GM19035 (cell line): ENCODE results near the gene DHRS12.

Experiments used
- ATAC-seq: cut with Tn5 transposase; IDR thresholded peaks from one replicate; pipeline ENCODE4 v1.9.1; 2021; ENCODE audit not compliant: unreplicated experiment

DHRS12 gene

GRCh38 chr13:51811920-51812451, 8.0 kb upstream of the DHRS12 start:
- no peak for ATAC-seq

- no peak for ATAC-seq
Measured at GRCh38 chr13:51811046-51811445, 7.1 kb upstream of the DHRS12 start.

GRCh38 chr13:51808811-51809210, 4.8 kb upstream of the DHRS12 start:
- no peak for ATAC-seq

- no peak for ATAC-seq
Measured at GRCh38 chr13:51807041-51807440, 3.1 kb upstream of the DHRS12 start.

DNA sequence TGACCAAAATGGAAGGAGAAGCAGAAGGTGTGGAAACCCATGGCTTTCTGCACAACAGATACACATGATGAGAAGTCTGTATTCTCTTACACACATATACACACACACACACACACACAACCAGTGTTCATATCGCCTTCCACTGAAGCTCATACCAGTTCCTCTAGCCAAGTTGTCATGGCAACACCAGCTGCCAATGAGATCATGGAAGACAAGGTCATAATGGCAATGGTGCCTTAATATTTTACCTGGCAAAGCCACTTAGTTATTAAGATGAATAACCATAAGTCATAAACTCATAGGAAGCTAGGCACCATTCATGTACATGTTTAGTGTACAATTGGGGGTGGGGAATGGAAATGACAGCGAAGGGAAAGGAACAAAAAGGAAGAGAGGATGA, 2.6 kb upstream of the DHRS12 start:
- ATAC-seq, result no peak

- ATAC-seq, result no peak
Measured at GRCh38 chr13:51805925-51806324, 2.0 kb upstream of the DHRS12 start.

DNA sequence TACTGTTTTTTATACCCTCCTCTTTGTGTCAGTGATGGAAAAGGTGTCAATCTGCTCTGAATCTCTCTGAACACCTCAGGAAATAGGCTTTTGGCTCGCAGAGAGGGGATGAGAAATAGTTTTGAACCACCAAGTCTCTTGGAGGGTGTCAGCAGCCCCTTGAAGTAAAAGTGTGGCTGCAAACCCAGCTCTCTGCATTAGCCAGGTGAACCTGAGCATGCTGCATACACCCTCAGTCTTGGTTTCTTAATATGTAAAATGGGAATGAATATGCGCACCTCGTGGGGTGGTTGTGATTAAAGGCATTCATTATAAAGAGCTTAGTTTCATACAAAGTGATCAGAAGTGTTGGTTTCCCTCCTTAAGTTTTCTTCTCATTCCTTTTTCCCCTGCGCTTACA, 1.4 kb upstream of the DHRS12 start:
- no peak for ATAC-seq

DNA sequence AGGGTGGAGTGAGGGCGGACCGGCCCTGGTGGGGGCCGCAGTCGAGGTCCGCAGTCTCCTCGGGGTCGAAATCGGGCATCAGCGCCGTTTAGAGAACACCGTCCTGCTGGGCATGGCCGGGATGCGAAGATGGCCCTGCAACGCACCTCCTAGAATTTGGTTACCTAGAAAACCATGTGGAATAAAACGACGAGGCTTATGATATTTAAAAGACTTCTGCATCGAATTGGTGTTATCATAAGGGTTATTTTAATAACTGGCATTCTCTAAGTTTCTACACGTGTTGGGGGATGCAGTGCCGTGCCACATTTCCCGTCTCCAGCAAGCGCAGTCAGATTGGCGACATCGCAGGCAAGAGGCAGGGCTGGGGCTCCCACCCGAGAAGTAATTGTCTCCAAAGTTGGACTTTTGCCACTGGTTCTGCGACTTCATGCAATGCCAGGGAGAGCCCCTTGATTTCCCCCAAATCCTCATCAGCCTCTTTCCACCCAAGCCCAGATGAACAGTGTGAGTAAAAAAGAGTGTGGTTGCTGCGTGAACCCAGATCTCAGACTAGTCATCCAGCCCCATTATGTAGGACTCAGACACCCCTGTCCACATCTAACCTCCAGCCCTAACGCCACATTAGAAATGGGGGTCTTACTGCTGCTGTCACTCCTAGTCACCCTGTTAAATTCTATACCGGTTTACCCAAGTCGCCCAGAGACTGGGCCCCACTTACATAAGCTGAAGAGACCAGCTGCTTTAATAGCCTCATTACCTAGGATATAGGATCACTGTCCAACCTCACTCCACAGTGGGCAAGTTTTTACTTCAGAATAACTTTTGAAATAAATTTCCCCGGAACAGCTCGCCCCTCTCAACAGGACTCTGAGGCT, 571 bp upstream of the DHRS12 start:
- ATAC-seq, result no peak

- ATAC-seq, result no peak
Measured at GRCh38 chr13:51802631-51803418, 1.1 kb downstream of the DHRS12 start.

DNA sequence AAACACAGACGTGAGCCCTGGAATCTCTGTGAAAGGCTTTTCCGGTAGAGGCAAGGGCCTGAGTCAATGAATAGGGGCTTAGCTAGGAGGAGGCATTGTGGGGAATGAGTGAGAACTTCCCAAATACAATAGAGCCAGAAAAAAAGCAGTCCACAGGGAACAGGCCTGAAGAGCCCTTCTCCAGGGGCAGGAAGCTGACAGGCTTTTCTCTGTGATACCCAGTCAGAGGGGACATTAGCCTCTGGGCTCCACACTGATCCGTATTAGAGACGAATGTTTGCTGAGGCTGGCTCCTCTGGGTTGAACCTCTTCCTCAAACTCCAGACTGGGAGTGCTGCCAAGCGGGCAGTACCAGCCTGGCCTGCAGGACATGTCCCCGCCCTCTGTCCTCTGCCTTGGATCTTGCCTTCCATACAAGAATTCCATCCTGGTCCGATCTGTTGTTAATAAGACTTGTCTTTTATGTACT, 2.3 kb downstream of the DHRS12 start:
- ATAC-seq, result no peak

DNA sequence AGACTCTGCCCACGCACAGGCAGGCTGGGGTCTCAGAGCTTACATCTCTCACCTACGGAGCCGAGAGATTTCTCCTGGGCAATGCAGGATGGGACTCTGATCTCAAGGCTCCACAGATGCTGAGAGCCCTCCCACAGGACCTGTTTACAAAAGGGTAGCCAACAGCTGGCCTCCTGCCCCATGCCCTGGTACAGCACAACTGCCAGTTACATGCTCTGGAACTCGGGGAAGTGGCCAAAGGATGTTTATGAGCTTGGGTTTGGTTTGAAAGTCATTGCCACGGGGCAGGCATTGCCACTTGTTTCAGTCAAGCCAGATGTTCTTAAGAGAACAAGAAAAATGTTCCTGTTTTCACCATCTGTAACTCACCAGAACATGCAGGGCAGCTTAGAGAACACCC, 3.5 kb downstream of the DHRS12 start:
- no peak for ATAC-seq

DNA sequence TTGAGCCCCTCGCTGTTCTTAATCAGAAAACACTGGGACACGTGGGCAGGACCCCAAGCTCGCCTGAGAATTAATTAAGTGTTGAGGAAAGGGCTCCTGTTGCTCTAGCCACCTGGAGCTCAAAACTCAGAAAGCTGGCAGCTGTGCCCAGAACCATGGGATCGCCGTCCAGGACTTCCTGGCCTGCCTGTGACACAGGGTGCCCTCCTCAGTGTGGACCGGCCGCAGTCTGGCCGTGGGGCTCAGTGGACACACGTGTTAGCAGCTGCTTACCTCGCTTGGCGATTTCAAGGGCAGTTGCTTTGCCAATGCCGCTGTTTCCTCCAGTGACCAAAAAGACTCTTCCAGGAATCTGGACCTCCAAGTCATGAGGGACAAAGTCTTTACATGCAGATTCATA, 4.7 kb downstream of the DHRS12 start:
- no peak for ATAC-seq

- no peak for ATAC-seq
Measured at GRCh38 chr13:51797664-51798488, 6.1 kb downstream of the DHRS12 start.

DNA sequence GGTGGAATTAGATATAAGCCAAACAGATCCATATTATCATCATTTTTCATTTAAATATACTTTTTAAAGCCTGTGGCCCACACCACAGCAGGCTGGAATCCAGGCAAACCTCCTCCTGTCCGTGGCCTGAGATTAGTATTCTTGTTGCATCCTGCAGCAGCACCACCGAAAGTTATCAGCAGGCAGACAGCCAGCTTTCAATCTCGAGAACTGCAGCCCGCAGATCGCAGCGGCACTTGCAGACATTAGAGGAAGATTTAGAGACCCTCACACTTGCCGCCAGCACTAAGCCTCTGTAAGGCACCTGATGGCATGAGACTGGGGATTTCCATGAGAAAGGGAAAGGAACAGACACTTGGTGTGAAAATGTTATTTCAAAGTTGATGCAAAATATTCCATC, 7.4 kb downstream of the DHRS12 start:
- ATAC-seq, result no peak

GRCh38 chr13:51795419-51795818, 8.5 kb downstream of the DHRS12 start:
- no peak for ATAC-seq

GRCh38 chr13:51794964-51795363, 9.0 kb downstream of the DHRS12 start:
- no peak for ATAC-seq

- peak; percentile 64 for ATAC-seq
Measured at GRCh38 chr13:51793570-51794271, 10.2 kb downstream of the DHRS12 start.

GRCh38 chr13:51786425-51787265, 17.3 kb downstream of the DHRS12 start:
- no peak for ATAC-seq

DNA sequence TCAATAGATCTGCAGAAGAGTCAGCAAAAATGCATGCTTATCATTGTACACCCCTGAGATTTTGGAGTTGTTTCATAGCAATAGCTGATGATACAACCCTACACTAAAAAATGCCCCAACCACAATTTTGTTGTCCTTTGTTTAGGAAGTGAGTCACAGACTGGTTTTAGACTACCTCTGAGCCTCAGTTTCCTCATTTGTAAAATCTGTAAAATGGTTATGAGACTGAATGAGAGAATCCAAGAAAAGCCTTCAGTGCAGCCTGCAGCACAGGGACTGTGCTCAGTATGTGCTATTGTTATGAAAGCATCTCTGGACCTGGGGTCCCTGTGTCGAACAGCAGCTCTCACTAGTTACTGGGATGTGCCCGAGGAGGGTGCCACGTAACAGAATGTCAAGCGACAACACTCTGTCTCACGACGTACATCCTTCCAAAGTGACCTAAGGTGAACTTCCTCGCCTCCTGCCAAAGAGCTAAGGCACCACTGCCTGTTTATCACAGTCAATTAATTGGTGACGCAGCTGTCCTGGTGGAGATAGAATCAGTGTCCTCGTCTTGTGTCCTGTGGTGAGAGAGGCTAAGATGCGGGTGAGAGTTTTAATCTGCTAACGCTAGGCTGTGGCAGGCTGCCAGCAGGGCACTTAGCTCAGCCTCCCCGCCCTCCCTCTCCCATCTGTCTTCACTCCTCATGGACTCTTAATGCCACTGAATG, 18.1 kb downstream of the DHRS12 start:
- no peak for ATAC-seq
